GM12878 (cell line): ENCODE results near the gene TMBIM6. TPM values are rescaled to one million over a fixed set of nuclear protein-coding genes. Genes with fewer than 3 reads are reported as not detected.

Experiments used
- FOXM1 ChIP-seq: IDR thresholded peaks from 2 replicates; pipeline ENCODE4 v1.6.1; 2012; ENCODE audit warnings: low read depth, mild to moderate bottlenecking, inconsistent platforms, low read length, moderate library complexity
- MTA2 ChIP-seq: fragments of 450-650 bp; IDR thresholded peaks from 2 replicates; pipeline ENCODE4 v1.6.1; 2016; ENCODE audit warnings: low read depth, mild to moderate bottlenecking, moderate library complexity
- NFYA ChIP-seq: IDR thresholded peaks from 2 replicates; pipeline ENCODE4 v1.6.1; 2011; ENCODE audit warnings: low read depth, mild to moderate bottlenecking, low read length, improper control_type of control experiment, borderline replicate concordance
- POLR2A ChIP-seq: IDR thresholded peaks from 2 replicates; pipeline ENCODE4 v1.6.1; 2011; ENCODE audit warnings: low read depth, mild to moderate bottlenecking, low read length
- RELA ChIP-seq: fragments of 450-650 bp; IDR thresholded peaks from 2 replicates; pipeline ENCODE4 v1.8.0; 2014; ENCODE audit warnings: borderline replicate concordance; ENCODE audit not compliant: partially characterized antibody
- SIN3A ChIP-seq: IDR thresholded peaks from 2 replicates; pipeline ENCODE4 v1.6.1; 2012; ENCODE audit warnings: low read depth, low read length, improper control_type of control experiment
- TCF7 ChIP-seq: IDR thresholded peaks from 2 replicates; pipeline ENCODE4 v1.6.1; 2014; ENCODE audit warnings: antibody characterized with exemption, borderline replicate concordance
- polyA plus RNA-seq, 11 experiments: library from polyadenylated mRNA; depleted of rRNA in 4 of 11; unstranded in 6 of 11; stranded (reverse) in 5 of 11; fragments of >200 nt; fragmentation: Nextera tagmentation in 4 of 11; fragmentation: Illumina TruSeq in 1 of 11; extraction: Ambion mirVana in 4 of 11; extraction: Trizol in 1 of 11; gene quantifications; 1 replicate in 1 of 11; 2 replicates in 10 of 11; pipeline versions ENCODE4 v1.2.1 to v1.2.3, GENCODE V29; 2011 to 2016; ENCODE audit warnings: inconsistent platforms in 2 of 11, missing spikeins in 2 of 11, low read depth in 1 of 11
- total RNA-seq, 4 experiments: library from RNA; depleted of rRNA in 3 of 4; stranded (reverse); fragments of >200 nt in 3 of 4; fragmentation: Illumina TruSeq in 1 of 4; extraction: Trizol in 1 of 4; gene quantifications; 2 replicates each; pipeline versions ENCODE4 v1.2.1 to v1.2.3, GENCODE V29; 2013 to 2021
- TF ChIP-seq, protein P1 (sequence below): fragments of 450-650 bp; IDR thresholded peaks from 2 replicates; pipeline ENCODE4 v1.6.1; 2018; ENCODE audit warnings: mild to moderate bottlenecking, low read depth, moderate library complexity; ENCODE audit not compliant: partially characterized antibody
- TF ChIP-seq, protein P2 (sequence below): fragments of 450-650 bp; IDR thresholded peaks from 2 replicates; pipeline ENCODE4 v1.6.1; 2018; ENCODE audit warnings: borderline replicate concordance, mild to moderate bottlenecking; ENCODE audit not compliant: partially characterized antibody
- TF ChIP-seq, protein P3 (sequence below): IDR thresholded peaks from 2 replicates; pipeline ENCODE4 v1.6.1; 2011; ENCODE audit warnings: mild to moderate bottlenecking, low read depth, low read length, moderate library complexity; ENCODE audit not compliant: insufficient replicate concordance

TMBIM6 gene
- total and polyA plus RNA-seq, 10 of the 15 experiments (the other 5 are each of a cell fraction or from before 2014, with no cell fraction given) = 224 to 1,192 (median 379) TPM

DNA sequence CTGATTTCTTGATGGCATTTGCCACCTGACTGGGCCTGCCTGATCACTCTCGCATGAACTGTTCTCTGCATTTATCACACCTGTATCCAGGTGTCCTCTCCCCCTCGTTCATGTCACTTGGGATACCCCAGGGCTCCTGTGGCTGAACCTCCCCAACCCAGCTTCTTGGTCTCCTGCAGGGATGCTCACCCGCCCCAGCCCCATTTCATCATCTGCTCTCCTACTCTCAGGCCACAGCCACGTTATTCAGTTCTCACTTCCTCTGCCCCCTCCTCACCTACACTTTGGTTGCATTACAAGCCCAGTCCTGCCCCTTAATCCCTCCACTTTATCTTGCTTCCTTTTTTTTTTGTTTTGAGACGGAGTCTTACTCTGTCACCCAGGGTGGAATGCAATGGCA, 35.5 kb downstream of the TMBIM6 start (continued):
- TF ChIP-seq, protein P1, sequence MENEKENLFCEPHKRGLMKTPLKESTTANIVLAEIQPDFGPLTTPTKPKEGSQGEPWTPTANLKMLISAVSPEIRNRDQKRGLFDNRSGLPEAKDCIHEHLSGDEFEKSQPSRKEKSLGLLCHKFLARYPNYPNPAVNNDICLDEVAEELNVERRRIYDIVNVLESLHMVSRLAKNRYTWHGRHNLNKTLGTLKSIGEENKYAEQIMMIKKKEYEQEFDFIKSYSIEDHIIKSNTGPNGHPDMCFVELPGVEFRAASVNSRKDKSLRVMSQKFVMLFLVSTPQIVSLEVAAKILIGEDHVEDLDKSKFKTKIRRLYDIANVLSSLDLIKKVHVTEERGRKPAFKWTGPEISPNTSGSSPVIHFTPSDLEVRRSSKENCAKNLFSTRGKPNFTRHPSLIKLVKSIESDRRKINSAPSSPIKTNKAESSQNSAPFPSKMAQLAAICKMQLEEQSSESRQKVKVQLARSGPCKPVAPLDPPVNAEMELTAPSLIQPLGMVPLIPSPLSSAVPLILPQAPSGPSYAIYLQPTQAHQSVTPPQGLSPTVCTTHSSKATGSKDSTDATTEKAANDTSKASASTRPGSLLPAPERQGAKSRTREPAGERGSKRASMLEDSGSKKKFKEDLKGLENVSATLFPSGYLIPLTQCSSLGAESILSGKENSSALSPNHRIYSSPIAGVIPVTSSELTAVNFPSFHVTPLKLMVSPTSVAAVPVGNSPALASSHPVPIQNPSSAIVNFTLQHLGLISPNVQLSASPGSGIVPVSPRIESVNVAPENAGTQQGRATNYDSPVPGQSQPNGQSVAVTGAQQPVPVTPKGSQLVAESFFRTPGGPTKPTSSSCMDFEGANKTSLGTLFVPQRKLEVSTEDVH = no peak
- TF ChIP-seq POLR2A = no peak
- no peak for TF ChIP-seq NFYA
- TF ChIP-seq, protein P2, sequence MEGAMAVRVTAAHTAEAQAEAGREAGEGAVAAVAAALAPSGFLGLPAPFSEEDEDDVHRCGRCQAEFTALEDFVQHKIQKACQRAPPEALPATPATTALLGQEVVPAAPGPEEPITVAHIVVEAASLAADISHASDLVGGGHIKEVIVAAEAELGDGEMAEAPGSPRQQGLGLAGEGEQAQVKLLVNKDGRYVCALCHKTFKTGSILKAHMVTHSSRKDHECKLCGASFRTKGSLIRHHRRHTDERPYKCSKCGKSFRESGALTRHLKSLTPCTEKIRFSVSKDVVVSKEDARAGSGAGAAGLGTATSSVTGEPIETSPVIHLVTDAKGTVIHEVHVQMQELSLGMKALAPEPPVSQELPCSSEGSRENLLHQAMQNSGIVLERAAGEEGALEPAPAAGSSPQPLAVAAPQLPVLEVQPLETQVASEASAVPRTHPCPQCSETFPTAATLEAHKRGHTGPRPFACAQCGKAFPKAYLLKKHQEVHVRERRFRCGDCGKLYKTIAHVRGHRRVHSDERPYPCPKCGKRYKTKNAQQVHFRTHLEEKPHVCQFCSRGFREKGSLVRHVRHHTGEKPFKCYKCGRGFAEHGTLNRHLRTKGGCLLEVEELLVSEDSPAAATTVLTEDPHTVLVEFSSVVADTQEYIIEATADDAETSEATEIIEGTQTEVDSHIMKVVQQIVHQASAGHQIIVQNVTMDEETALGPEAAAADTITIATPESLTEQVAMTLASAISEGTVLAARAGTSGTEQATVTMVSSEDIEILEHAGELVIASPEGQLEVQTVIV = no peak
- TF ChIP-seq, protein P3, sequence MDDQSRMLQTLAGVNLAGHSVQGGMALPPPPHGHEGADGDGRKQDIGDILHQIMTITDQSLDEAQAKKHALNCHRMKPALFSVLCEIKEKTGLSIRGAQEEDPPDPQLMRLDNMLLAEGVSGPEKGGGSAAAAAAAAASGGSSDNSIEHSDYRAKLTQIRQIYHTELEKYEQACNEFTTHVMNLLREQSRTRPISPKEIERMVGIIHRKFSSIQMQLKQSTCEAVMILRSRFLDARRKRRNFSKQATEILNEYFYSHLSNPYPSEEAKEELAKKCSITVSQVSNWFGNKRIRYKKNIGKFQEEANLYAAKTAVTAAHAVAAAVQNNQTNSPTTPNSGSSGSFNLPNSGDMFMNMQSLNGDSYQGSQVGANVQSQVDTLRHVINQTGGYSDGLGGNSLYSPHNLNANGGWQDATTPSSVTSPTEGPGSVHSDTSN = no peak
- 0 out of 2 replicates have a peak, but pooled peaks have one; percentile 16 for TF ChIP-seq MTA2
- TF ChIP-seq RELA = no peak
- TF ChIP-seq TCF7 = no peak
- TF ChIP-seq FOXM1 = no peak
- no peak for TF ChIP-seq SIN3A
